ACC112 (cell line): ENCODE data around the gene MGAT5.

Experiments used
- H2AFZ ChIP-seq: fragments of 200-600 bp; sonication (generic); one replicate; pipeline ENCODE4 v1.6.0; 2017; ENCODE audit warnings: antibody characterized with exemption, low read length; ENCODE audit not compliant: unreplicated experiment
- H3K27ac ChIP-seq: fragments of 200-600 bp; sonication (generic); 2 replicates; pipeline ENCODE4 v1.5.1; 2014; ENCODE audit warnings: low read depth, mild to moderate bottlenecking, antibody characterized with exemption, low read length, moderate library complexity
- H3K27me3 ChIP-seq: fragments of 200-600 bp; sonication (generic); 2 replicates; pipeline ENCODE4 v1.6.1; 2014; ENCODE audit warnings: mild to moderate bottlenecking, antibody characterized with exemption, low read length, moderate library complexity, mixed read lengths; ENCODE audit not compliant: insufficient read depth
- H3K36me3 ChIP-seq: fragments of 200-600 bp; sonication (generic); 2 replicates; pipeline ENCODE4 v1.6.1; 2016; ENCODE audit warnings: mild to moderate bottlenecking, antibody characterized with exemption, low read length, moderate library complexity, mixed read lengths; ENCODE audit not compliant: insufficient read depth
- H3K4me1 ChIP-seq: fragments of 200-600 bp; sonication (generic); one replicate; pipeline ENCODE4 v1.6.1; 2016; ENCODE audit warnings: low read length, mixed read lengths; ENCODE audit not compliant: insufficient read depth, unreplicated experiment, control insufficient read depth
- H3K4me3 ChIP-seq: fragments of 200-600 bp; sonication (generic); 2 replicates; pipeline ENCODE4 v1.5.1; 2014; ENCODE audit warnings: mild to moderate bottlenecking, low read depth, low read length
- H3K79me2 ChIP-seq: fragments of 200-600 bp; sonication (generic); one replicate; pipeline ENCODE4 v1.6.0; 2016; ENCODE audit warnings: low read length; ENCODE audit not compliant: control insufficient read depth, unreplicated experiment, insufficient read depth

The MGAT5 gene

GRCh38 chr2:134482131-134482723 lies 228.4 kb downstream of the MGAT5 start:
- Histone ChIP-seq H3K36me3 (no peaks in the 10 kb centered on the region), H3K27me3 (peaks cover 49% of the 10 kb centered on the region), H3K27ac (no peak overlapping the region), H3K4me3 (no peak overlapping the region), H3K79me2 (no peaks in the 10 kb centered on the region), H2AFZ (no peak overlapping the region), H3K4me1 (no peaks in the 10 kb centered on the region)

- H3K4me1 ChIP-seq: no peaks in the 10 kb centered on the region
- H3K4me3 ChIP-seq: no peak overlapping the region
- peaks cover 52% of the 10 kb centered on the region for H3K27me3 ChIP-seq
- no peak overlapping the region for H2AFZ ChIP-seq
- no peaks in the 10 kb centered on the region for H3K36me3 ChIP-seq
- no peaks in the 10 kb centered on the region for H3K79me2 ChIP-seq
- H3K27ac ChIP-seq: no peak overlapping the region
Observed at GRCh38 chr2:134482766-134483340, 229.0 kb downstream of the MGAT5 start.

- Histone ChIP-seq H2AFZ (no peak overlapping the region), H3K36me3 (no peaks in the 10 kb centered on the region), H3K27ac (no peak overlapping the region), H3K27me3 (peaks cover 69% of the 10 kb centered on the region), H3K4me1 (no peaks in the 10 kb centered on the region), H3K4me3 (no peak overlapping the region), H3K79me2 (no peaks in the 10 kb centered on the region)
Observed at GRCh38 chr2:134489732-134490384, 236.0 kb downstream of the MGAT5 start.

GRCh38 chr2:134490559-134490958 lies 236.7 kb downstream of the MGAT5 start:
- Histone ChIP-seq H3K79me2 (no peaks in the 10 kb centered on the region), H3K4me3 (no peak overlapping the region), H3K27me3 (peaks cover 66% of the 10 kb centered on the region), H3K36me3 (no peaks in the 10 kb centered on the region), H3K4me1 (no peaks in the 10 kb centered on the region), H2AFZ (no peak overlapping the region), H3K27ac (no peak overlapping the region)

GRCh38 chr2:134491022-134491421 lies 237.2 kb downstream of the MGAT5 start:
- Histone ChIP-seq H3K4me1 (no peaks in the 10 kb centered on the region), H3K27me3 (peaks cover 62% of the 10 kb centered on the region), H3K36me3 (no peaks in the 10 kb centered on the region), H2AFZ (no peak overlapping the region), H3K4me3 (no peak overlapping the region), H3K27ac (no peak overlapping the region), H3K79me2 (no peaks in the 10 kb centered on the region)

- H2AFZ ChIP-seq: no peak overlapping the region
- H3K36me3 ChIP-seq: no peaks in the 10 kb centered on the region
- H3K79me2 ChIP-seq: no peaks in the 10 kb centered on the region
- peaks cover 54% of the 10 kb centered on the region for H3K27me3 ChIP-seq
- no peak overlapping the region for H3K27ac ChIP-seq
- H3K4me3 ChIP-seq: no peak overlapping the region
- H3K4me1 ChIP-seq: no peaks in the 10 kb centered on the region
Observed at GRCh38 chr2:134491771-134492441, 238.0 kb downstream of the MGAT5 start.

- H3K36me3 ChIP-seq: no peaks in the 10 kb centered on the region
Observed at GRCh38 chr2:134493797-134494196, 239.9 kb downstream of the MGAT5 start.

GRCh38 chr2:134498654-134499053 lies 244.8 kb downstream of the MGAT5 start:
- peaks cover 39% of the 10 kb centered on the region for H3K27me3 ChIP-seq
- no peaks in the 10 kb centered on the region for H3K79me2 ChIP-seq
- H3K36me3 ChIP-seq: no peaks in the 10 kb centered on the region
- H3K4me3 ChIP-seq: no peak overlapping the region
- no peak overlapping the region for H2AFZ ChIP-seq
- H3K27ac ChIP-seq: no peak overlapping the region
- no peaks in the 10 kb centered on the region for H3K4me1 ChIP-seq

More at GRCh38 chr2:134493797-134494196, 239.9 kb downstream of the MGAT5 start:
- H3K27me3 ChIP-seq: peaks cover 43% of the 10 kb centered on the region
- no peaks in the 10 kb centered on the region for H3K79me2 ChIP-seq
- H3K4me3 ChIP-seq: no peak overlapping the region
- no peaks in the 10 kb centered on the region for H3K4me1 ChIP-seq
- H3K27ac ChIP-seq: no peak overlapping the region
- no peak overlapping the region for H2AFZ ChIP-seq

GRCh38 chr2:134499307-134499926 lies 245.5 kb downstream of the MGAT5 start:
- no peaks in the 10 kb centered on the region for H3K79me2 ChIP-seq
- no peak overlapping the region for H3K4me3 ChIP-seq
- H3K27ac ChIP-seq: no peak overlapping the region
- H3K4me1 ChIP-seq: no peaks in the 10 kb centered on the region
- H3K36me3 ChIP-seq: no peaks in the 10 kb centered on the region
- H3K27me3 ChIP-seq: peaks cover 33% of the 10 kb centered on the region
- no peak overlapping the region for H2AFZ ChIP-seq

GRCh38 chr2:134500211-134500935 lies 246.5 kb downstream of the MGAT5 start:
- Histone ChIP-seq H3K36me3 (no peaks in the 10 kb centered on the region), H3K79me2 (no peaks in the 10 kb centered on the region), H3K27me3 (peaks cover 27% of the 10 kb centered on the region), H3K4me1 (no peaks in the 10 kb centered on the region), H3K27ac (no peak overlapping the region), H3K4me3 (no peak overlapping the region), H2AFZ (no peak overlapping the region)
